Kidney capillary endothelial cell (primary cell): Measurements from ENCODE around the gene TRIM77.
"Not testable (repeated sequence)": the region's sequence is repeated elsewhere in the genome, so short reads cannot be mapped to it uniquely, and the experiment has no call there.

ENCODE experiments used
- DNase-seq: peaks from one replicate; pipeline ENCODE4 v3.0.0-alpha.2; 2018; ENCODE audit warnings: low spot score

The TRIM77 gene

DNA sequence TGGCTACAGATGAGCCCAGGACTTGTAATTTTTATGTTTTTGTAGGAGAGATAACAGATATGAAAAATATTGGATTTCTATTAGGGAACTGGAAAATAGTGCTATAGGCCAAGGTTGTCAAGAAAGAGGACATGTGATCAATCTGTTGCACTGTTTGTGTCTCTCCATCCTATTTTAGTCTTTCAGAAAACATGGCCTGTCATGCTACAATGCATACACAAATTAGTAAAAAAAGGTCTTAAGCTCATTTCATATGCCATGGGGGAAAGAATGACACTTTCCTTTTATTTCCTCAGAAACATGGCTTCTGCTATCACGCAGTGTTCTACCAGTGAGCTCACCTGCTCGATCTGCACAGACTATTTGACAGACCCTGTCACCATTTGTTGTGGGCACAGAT, at the start of gene TRIM77:
Gene TRIM77 (plus strand): TSS at position 301 of the 400 bp plus-strand sequence. CDS start 0 bp downstream, at position 301.
- not testable (repeated sequence) for DNase-seq

DNA sequence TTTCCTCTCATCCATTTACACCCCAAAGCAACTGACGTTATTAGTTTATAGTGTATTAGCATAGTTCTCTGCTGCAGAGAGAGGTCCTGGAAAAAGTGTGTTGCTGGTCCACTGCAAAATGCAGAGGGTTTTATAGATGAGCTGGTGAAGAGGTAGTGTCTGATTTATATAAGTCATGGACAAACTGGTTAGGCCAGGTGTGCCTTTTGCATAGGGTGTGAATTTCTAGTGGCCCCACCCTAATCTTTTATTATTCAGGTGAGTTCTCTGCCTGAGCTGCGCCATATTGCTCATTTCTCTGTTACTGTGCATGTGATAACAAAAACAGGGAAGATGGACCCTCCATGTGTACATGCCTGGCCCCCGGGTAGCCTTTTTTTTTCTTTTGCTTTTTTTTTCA, 43.1 kb upstream of the TRIM77 start:
- no peak for DNase-seq

GRCh38 chr11:89668158-89668557, 41.9 kb upstream of the TRIM77 start:
- not testable (repeated sequence) for DNase-seq

DNA sequence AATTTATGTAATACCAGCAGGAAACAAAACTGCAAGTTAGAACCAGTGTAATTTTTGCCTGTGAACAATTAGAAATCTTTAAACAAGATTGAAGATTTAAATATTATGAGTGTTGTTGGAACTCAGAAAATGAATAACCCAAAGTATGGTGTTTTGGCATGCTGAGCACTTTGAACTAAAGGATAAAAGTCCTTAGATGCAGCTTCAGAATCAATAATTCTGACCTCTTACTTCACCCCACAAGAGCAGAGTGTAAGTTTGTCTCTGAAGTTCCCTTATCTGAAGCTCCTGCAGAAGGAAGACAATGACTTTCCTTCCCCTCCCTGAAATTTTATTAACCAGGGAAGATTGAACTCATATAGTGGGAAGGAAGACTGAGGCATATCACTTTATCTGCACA, 40.5 kb upstream of the TRIM77 start:
- not testable (repeated sequence) for DNase-seq

DNA sequence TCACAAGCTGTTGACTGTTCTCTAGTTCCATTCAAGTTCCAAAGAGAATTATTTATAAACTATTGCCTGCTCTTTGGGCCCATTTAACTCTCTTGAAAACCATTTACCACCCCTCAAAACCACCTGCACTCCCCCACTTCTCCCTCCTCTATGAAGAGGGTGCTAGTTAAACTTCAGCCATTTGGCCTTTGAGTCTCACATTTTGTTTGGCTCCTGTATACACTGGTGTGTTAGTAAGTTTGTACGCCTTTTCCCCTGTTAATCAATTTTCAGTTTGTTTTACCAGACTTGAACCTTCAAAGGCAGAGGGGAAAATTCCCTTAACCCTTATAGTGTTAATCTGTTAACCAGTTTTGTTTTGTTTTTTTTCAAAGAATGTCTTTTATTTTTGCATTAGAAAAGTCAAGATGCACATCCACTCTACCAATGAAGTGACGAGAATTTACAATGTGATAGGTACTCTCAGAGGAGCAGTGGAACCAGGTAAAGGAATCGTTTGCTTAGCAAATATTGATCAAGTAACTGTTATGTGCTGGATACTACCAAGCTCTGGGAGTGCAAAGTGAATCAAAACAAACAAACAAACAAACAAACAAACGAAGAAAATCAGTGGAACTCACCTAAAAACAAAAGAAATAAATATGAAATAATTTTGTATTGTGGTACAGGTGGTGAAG, 40.0 kb upstream of the TRIM77 start:
- DNase-seq: not testable (repeated sequence)

DNA sequence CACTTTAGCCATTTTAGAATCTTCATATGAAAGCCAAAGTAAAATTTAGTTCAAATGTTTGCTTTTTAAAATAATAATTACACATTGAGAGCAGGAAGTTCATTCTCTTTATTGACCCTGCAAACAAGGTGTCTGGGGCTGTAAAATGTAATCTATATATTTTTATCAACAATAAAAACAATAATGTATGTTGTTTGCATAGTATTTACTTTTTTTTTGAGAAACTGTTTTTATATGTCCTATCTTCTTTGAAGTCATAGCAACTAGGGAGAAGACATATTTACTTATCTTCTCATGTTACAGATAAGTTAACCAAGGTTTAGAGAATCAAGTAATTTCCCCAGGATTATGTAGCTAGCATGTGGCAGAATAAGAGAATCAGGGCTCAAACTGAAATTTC, 37.6 kb upstream of the TRIM77 start:
- DNase-seq: not testable (repeated sequence)

GRCh38 chr11:89673380-89673779, 36.7 kb upstream of the TRIM77 start:
- DNase-seq: not testable (repeated sequence)

DNA sequence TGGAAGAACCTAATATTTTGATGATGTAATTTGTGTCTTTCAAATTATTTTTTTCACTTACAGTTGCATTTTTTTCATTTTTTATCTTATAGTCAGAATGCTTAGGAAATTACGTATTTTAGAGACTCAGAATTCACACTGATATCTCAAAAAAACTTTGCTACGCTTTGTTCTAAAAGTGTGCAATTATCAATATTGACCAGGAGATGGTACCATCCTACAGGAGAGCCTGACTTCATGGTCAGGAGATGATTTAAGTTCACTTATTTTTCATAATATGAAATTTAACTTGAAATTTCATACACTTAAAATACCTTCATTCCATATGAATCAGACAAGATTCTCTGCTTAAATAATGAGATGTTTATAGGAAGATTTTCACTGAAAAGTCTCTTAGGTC, 34.7 kb upstream of the TRIM77 start:
- peak; percentile 2 for DNase-seq

GRCh38 chr11:89675948-89676347, 34.2 kb upstream of the TRIM77 start:
- DNase-seq: not testable (repeated sequence)

GRCh38 chr11:89707080-89707479, 3.0 kb upstream of the TRIM77 start:
- DNase-seq: not testable (repeated sequence)

DNA sequence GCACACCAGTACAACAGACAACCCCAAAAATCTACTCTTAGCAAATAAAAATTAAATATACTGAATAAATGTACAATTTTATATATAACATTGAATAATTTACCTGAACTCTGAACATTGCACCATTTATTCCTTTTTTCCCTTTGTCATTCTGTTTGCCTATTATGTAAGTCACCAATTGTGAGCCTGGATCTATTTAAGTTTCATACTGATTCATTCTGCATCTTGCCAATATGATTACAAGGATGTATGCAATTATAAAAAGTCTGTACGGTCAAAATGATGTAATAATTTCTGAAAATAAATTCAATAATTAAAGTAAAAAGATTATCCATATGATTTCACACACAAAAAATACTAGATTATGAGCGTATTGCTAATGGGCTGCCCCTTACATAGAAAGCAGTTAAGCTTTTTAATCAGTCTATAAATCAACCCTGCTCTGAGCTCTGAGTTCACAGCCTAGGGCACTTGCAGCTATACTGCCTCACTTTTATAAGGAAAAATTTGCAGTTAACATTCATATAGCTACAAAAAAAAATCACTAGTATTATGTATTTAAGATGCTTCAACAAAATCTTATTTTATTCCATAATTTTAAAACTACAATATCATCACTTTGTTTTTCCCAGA, 14.9 kb downstream of the TRIM77 start:
- not testable (repeated sequence) for DNase-seq

- DNase-seq: not testable (repeated sequence)
Measured at GRCh38 chr11:89730215-89730614, 20.1 kb downstream of the TRIM77 start.

DNA sequence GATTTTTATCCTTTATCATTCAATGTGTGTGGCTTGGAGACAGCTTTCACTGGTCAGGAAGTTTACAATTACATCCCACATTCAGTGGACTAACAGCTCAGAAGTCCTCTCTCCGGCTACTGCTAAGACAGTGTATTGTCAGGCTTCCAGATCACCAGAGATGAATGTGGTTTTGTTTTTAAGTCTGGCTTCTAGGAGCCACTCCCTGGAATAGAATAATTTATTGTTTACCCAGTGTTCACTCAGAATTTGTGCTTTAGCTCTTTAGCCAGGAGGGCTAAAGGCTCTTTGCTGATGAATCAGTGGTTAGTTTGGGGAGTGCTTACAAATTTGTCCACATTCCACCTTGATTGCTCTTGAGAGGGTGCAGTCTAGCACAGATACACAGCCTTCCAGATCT, 26.5 kb downstream of the TRIM77 start:
- DNase-seq: no peak

- DNase-seq: no peak
Measured at GRCh38 chr11:89737116-89737515, 27.0 kb downstream of the TRIM77 start.

GRCh38 chr11:89741406-89741805, 31.3 kb downstream of the TRIM77 start:
- not testable (repeated sequence) for DNase-seq

DNA sequence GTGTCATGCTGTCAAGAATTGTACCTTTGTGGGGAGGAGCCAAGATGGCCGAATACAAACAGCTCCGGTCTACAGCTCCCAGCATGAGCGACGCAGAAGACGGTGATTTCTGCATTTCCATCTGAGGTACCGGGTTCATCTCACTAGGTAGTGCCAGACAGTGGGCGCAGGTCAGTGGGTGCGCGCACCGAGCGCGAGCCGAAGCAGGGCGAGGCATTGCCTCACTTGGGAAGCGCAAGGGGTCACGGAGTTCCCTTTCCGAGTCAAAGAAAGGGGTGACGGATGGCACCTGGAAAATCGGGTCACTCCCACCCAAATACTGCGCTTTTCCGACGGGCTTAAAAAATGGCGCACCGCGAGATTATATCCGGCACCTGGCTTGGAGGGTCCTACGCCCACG, 34.1 kb downstream of the TRIM77 start:
- not testable (repeated sequence) for DNase-seq

DNA sequence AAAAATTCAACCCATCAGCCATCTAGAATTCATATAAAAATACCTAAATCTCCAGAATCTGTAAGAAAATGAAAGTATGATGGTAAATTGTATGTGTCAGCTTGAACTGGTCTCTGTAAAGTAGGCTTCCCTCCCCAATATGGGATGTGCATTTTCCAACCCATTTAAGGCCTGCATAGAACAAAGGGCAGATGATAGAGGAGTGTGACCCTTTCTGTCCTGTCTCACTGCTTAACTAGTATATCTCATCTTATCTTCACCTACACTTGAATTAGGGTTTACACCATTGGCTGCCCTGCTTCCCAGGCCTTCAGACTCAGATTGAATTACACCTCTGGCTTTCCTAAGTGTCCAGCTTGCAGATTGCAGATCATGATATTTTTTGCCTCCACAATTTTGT, 40.7 kb downstream of the TRIM77 start:
- not testable (repeated sequence) for DNase-seq
